Kidney epithelial cell (primary cell): ENCODE measurements around the gene DES. TPM values are rescaled to one million over a fixed set of nuclear protein-coding genes. Genes with fewer than 3 reads are reported as not detected.

Experiments used
- DNase-seq: peaks from one replicate; pipeline ENCODE4 v3.0.0-alpha.2; 2010; ENCODE audit warnings: low read depth
- H3K27me3 ChIP-seq: 2 replicates; pipeline ENCODE4 v1.6.0; 2011; ENCODE audit warnings: low read length; ENCODE audit not compliant: control insufficient read depth, insufficient read depth
- H3K36me3 ChIP-seq: 2 replicates; pipeline ENCODE4 v1.5.1; 2011; ENCODE audit warnings: low read length; ENCODE audit not compliant: control insufficient read depth, insufficient read depth
- H3K4me3 ChIP-seq: 2 replicates; pipeline ENCODE4 v1.5.1; 2011; ENCODE audit warnings: low read depth, mild to moderate bottlenecking, control low read depth, low read length
- total RNA-seq: library from RNA; depleted of rRNA; stranded (reverse); fragments of >200 nt; gene quantifications from 2 replicates; pipeline ENCODE4 v1.2.3, GENCODE V29; 2015
- TF ChIP-seq, protein P1 (sequence below): IDR thresholded peaks from 2 replicates; pipeline ENCODE4 v1.5.1; 2011; ENCODE audit warnings: mild to moderate bottlenecking, moderate library complexity, low read length, control low read depth, inconsistent platforms; ENCODE audit not compliant: insufficient read depth, poor library complexity, severe bottlenecking

The DES gene
- total RNA-seq, 1 donor from 2014 or later = 0.79 TPM

DNA sequence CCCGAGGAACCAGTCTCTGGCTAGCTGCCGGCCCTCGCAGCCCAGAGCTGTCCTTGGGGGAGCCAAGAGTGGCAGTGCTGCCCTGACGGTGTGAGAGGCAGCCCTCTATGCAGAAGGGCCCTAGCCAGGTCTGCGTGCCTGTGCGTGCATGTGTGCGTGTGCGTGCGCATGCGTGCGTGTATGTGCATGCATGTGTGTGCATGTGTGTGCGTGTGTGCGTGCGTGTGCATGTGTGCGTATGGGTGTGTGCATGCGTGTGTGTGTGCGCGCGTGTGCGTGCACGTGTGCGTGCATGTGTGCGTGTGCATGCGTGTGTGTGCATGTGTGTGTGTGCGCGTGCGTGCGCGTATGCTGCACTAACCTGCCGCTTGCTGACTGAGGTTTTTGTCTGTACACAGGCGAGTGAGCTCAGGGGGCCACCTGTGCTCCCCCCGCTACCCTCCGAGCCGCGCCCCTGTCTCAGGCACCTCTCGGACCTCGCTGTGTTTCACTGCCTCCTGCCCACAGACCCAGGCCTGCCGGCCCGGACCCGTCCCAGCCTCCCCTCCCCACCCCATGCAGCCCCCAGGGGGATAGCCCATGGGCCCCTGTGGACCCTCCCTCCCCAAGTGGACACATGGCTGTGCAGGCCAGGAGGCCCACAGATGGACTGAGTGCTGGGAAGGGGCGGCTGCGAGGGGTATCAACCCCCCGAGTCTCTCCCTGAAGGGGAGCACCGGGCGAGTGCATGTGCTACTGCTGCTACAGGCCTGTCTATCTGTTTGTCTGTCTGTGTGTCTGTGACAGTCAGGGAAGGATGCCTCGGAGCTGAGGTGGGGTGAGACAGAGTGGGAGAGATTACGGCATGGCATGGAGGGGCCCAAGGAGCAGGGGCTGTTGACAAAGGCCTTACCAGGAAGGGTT, 47.7 kb downstream of the DES start:
- H3K36me3 ChIP-seq = peaks cover 5% of the 10 kb centered on the region
- TF ChIP-seq, protein P1, sequence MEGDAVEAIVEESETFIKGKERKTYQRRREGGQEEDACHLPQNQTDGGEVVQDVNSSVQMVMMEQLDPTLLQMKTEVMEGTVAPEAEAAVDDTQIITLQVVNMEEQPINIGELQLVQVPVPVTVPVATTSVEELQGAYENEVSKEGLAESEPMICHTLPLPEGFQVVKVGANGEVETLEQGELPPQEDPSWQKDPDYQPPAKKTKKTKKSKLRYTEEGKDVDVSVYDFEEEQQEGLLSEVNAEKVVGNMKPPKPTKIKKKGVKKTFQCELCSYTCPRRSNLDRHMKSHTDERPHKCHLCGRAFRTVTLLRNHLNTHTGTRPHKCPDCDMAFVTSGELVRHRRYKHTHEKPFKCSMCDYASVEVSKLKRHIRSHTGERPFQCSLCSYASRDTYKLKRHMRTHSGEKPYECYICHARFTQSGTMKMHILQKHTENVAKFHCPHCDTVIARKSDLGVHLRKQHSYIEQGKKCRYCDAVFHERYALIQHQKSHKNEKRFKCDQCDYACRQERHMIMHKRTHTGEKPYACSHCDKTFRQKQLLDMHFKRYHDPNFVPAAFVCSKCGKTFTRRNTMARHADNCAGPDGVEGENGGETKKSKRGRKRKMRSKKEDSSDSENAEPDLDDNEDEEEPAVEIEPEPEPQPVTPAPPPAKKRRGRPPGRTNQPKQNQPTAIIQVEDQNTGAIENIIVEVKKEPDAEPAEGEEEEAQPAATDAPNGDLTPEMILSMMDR = no peak
- no peak overlapping the region for H3K4me3 ChIP-seq
- H3K27me3 ChIP-seq = no peaks in the 10 kb centered on the region
- DNase-seq = no peak

DNA sequence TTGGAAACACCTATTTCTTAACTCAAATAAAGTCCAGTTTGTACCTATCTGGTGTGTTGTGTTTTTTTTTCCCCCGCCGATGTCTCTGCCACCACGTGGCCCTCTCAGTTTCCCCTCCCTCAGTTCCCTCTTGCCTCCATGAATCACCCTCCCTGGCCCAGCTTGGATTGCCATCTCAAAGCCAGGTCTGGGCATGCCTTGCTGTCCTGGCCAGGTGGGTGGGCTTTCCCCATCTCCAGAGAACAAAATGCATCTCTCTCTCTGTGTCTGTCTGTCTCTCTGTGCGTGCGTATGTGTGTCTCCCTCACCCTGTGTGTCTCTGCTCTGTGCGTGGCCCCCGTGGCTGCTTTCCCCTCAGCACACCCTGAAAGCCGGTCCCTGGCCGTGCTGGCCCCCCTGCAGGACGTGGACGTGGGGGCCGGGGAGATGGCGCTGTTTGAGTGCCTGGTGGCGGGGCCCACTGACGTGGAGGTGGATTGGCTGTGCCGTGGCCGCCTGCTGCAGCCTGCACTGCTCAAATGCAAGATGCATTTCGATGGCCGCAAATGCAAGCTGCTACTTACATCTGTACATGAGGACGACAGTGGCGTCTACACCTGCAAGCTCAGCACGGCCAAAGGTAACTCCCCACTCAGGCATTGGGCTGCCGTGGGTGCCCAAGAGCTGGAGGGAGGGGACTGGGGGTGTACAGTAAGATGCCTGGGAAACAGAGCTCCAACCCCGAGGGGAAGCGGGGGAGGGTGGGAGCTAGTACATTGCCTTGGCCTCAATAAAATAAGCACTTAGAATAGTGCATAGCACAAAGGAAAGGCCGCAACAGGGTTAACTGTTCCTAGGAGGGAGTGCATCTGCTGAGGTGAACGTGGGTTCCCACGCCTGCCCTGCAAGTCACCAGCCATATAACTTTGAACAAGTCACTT, 48.9 kb downstream of the DES start:
- H3K4me3 ChIP-seq = no peak overlapping the region
- peaks cover 5% of the 10 kb centered on the region for H3K36me3 ChIP-seq
- H3K27me3 ChIP-seq = no peaks in the 10 kb centered on the region
- TF ChIP-seq, protein P1 = no peak
- DNase-seq = no peak

DNA sequence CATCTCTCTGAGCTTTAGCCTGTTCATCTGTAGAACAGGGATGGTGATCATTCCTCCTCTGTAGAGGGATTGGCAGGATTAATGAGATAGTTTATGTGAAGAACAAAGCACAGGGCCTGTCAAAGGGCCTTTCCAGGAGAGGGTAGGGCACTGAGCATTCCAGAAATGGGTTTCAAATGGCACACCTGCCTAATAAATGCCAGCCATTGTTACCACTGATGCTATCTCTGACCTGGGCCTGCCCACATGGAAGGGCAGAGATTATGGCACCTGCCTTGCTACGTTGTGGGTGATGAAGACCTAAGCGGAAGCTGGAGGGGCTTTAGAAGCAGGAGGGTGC, 49.5 kb downstream of the DES start:
- peaks cover 3% of the 10 kb centered on the region for H3K36me3 ChIP-seq
- no peak for DNase-seq

DNA sequence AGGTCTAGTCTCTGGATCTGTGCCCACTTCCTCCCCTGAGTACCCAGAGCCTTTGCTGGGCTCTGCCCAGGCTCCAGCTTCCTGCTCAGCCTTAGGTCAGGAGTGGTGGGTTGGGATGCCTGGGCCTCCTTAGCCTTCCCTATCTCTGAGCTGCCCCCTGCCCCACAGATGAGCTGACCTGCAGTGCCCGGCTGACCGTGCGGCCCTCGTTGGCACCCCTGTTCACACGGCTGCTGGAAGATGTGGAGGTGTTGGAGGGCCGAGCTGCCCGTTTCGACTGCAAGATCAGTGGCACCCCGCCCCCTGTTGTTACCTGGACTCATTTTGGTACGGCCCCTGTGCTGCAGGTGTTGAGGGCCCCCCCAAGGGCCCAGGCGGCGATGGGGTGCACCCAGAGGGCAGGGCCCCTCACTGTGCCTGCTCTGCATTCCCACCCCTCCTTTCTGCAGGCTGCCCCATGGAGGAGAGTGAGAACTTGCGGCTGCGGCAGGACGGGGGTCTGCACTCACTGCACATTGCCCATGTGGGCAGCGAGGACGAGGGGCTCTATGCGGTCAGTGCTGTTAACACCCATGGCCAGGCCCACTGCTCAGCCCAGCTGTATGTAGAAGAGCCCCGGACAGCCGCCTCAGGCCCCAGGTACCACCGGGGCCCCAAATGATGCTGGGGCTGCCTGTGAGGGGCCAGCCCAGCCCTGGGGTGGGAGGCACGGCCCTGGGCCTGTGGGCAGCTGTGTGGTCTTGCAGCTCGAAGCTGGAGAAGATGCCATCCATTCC, 50.4 kb downstream of the DES start:
- no peak for DNase-seq
- H3K36me3 ChIP-seq = peaks cover 3% of the 10 kb centered on the region
- no peaks in the 10 kb centered on the region for H3K27me3 ChIP-seq
- H3K4me3 ChIP-seq = no peak overlapping the region
- TF ChIP-seq, protein P1 = no peak

More for the DNA sequence above, 49.5 kb downstream of the DES start:
- Histone ChIP-seq H3K27me3 (no peaks in the 10 kb centered on the region), H3K4me3 (no peak overlapping the region)
- TF ChIP-seq, protein P1 = no peak

DNA sequence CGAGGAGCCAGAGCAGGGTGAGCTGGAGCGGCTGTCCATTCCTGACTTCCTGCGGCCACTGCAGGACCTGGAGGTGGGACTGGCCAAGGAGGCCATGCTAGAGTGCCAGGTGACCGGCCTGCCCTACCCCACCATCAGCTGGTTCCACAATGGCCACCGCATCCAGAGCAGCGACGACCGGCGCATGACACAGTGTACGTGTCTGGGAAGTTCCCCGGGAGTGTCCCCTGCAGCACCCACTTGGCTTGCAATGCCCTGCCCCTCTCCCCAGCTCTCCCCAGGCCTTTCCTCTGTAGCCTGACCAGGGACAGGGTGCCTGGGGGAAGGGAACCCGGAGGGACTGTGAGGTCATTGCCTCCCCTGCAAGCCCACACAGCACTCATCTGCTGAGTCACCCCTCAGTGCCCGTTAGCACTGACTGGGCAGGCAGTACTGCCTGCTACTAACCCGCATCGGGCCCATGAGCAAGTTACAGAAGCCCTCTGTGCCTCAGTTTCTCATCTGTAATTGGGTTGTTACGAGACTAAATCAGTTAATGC, 51.1 kb downstream of the DES start:
- Histone ChIP-seq H3K4me3 (no peak overlapping the region), H3K36me3 (peaks cover 3% of the 10 kb centered on the region), H3K27me3 (no peaks in the 10 kb centered on the region)
- TF ChIP-seq, protein P1 = no peak
- DNase-seq = no peak
